CD14-positive monocyte (primary cell): ENCODE data around the gene IL4R. TPM values are rescaled to one million over a fixed set of nuclear protein-coding genes. Genes with fewer than 3 reads are reported as not detected.
A peak's percentile ranks its signal among the peaks of the same experiment; 100 is the strongest.

ENCODE experiments used
- DNase-seq, 3 donors: peaks; one replicate each; pipeline ENCODE4 v3.0.0-alpha.2; 2011 to 2022
- H2AFZ ChIP-seq: 2 replicates; pipeline ENCODE4 v1.6.0; 2012; ENCODE audit warnings: mild to moderate bottlenecking, low read depth, low read length, inconsistent platforms; ENCODE audit not compliant: insufficient read depth, poor library complexity, severe bottlenecking
- H3K27ac ChIP-seq, 2 donors: 1 replicate in 1 of 2; 2 replicates in 1 of 2; pipeline ENCODE4 v1.5.1; 2012 to 2013; ENCODE audit warnings: low read length in 2 of 2, control low read depth in 1 of 2, inconsistent platforms in 1 of 2, low read depth in 1 of 2, mild to moderate bottlenecking in 1 of 2
- H3K27me3 ChIP-seq, 2 donors: one replicate each; pipeline versions ENCODE4 v1.6.0 to v1.6.1; 2011 to 2013; ENCODE audit warnings: low read length in 2 of 2; ENCODE audit not compliant: control insufficient read depth in 2 of 2, insufficient read depth in 2 of 2
- H3K36me3 ChIP-seq, 2 donors: replicated peaks in 1 of 2; 1 replicate in 1 of 2; 2 replicates in 1 of 2; pipeline versions ENCODE4 v1.5.1 to v1.6.1; 2012 to 2013; ENCODE audit warnings: low read length in 2 of 2, control low read depth in 1 of 2, inconsistent platforms in 1 of 2, mild to moderate bottlenecking in 1 of 2; ENCODE audit not compliant: insufficient read depth in 2 of 2, control insufficient read depth in 1 of 2
- H3K4me1 ChIP-seq, 2 donors: 1 replicate in 1 of 2; 2 replicates in 1 of 2; pipeline versions ENCODE4 v1.5.1 to v1.6.1; 2012 to 2013; ENCODE audit warnings: low read length in 2 of 2, control low read depth in 1 of 2, inconsistent platforms in 1 of 2, mild to moderate bottlenecking in 1 of 2, moderate library complexity in 1 of 2; ENCODE audit not compliant: insufficient read depth in 2 of 2, control insufficient read depth in 1 of 2
- H3K4me2 ChIP-seq: replicated peaks from 2 replicates; pipeline ENCODE3; 2012; ENCODE audit warnings: low read length, moderate library complexity, mild to moderate bottlenecking; ENCODE audit not compliant: poor library complexity, severe bottlenecking; ENCODE audit errors: extremely low read depth
- H3K4me3 ChIP-seq, 3 experiments: fragments of 200-600 bp in 1 of 3; sonication (generic) in 1 of 3; replicated peaks in 1 of 3; 1 replicate in 2 of 3; 2 replicates in 1 of 3; pipeline ENCODE4 v1.5.1; 2011 to 2013; ENCODE audit warnings: low read length in 3 of 3, mild to moderate bottlenecking in 3 of 3, control low read depth in 2 of 3, low read depth in 2 of 3, inconsistent platforms in 1 of 3, moderate library complexity in 1 of 3
- H3K79me2 ChIP-seq: 2 replicates; pipeline ENCODE4 v1.6.0; 2012; ENCODE audit warnings: mild to moderate bottlenecking, control low read depth, inconsistent platforms, low read length, moderate library complexity; ENCODE audit not compliant: insufficient read depth
- H3K9ac ChIP-seq: 2 replicates; pipeline ENCODE4 v1.6.0; 2017; ENCODE audit warnings: low read length, mild to moderate bottlenecking; ENCODE audit not compliant: insufficient read depth, poor library complexity, severe bottlenecking
- H3K9me3 ChIP-seq, 2 donors: replicated peaks in 1 of 2; 1 replicate in 1 of 2; 2 replicates in 1 of 2; pipeline versions ENCODE4 v1.5.1 to v1.6.1; 2012 to 2013; ENCODE audit warnings: low read length in 2 of 2, control low read depth in 1 of 2; ENCODE audit not compliant: control insufficient read depth in 1 of 2, insufficient read depth in 1 of 2
- H4K20me1 ChIP-seq: 2 replicates; pipeline ENCODE4 v1.6.0; 2012; ENCODE audit warnings: mild to moderate bottlenecking, low read length, control low read depth, moderate library complexity; ENCODE audit not compliant: insufficient read depth
- H3K27ac Mint-ChIP-seq, 7 donors: one replicate each; pipeline ENCODE4 v1.8.0; 2020; ENCODE audit warnings: mild to moderate bottlenecking in 7 of 7, mixed read lengths in 7 of 7, moderate library complexity in 6 of 7, inconsistent platforms in 2 of 7
- H3K27me3 Mint-ChIP-seq, 3 donors: one replicate each; pipeline ENCODE4 v1.8.0; 2021 to 2022; ENCODE audit warnings: low read depth in 3 of 3, mild to moderate bottlenecking in 3 of 3, mixed read lengths in 3 of 3, moderate library complexity in 3 of 3, inconsistent platforms in 1 of 3
- H3K36me3 Mint-ChIP-seq, 2 donors: one replicate each; pipeline ENCODE4 v1.8.0; 2020; ENCODE audit warnings: mixed read lengths in 2 of 2, inconsistent platforms in 1 of 2, mild to moderate bottlenecking in 1 of 2
- H3K4me1 Mint-ChIP-seq: one replicate; pipeline ENCODE4 v1.8.0; 2020; ENCODE audit warnings: mild to moderate bottlenecking, mixed read lengths
- H3K4me3 Mint-ChIP-seq, 2 donors: one replicate each; pipeline ENCODE4 v1.8.0; 2020; ENCODE audit warnings: mild to moderate bottlenecking in 2 of 2, mixed read lengths in 2 of 2, moderate library complexity in 1 of 2
- H3K9me3 Mint-ChIP-seq, 7 donors: one replicate each; pipeline ENCODE4 v1.8.0; 2020 to 2022; ENCODE audit warnings: mixed read lengths in 7 of 7, mild to moderate bottlenecking in 6 of 7, moderate library complexity in 6 of 7, inconsistent platforms in 2 of 7
- CTCF ChIP-seq: fragments of 200-600 bp; IDR thresholded peaks from one replicate; pipeline ENCODE4 v1.8.0; 2022; ENCODE audit warnings: antibody characterized with exemption, mild to moderate bottlenecking
- WGBS: methylation state at CpG from one replicate; pipeline ENCODE4 v1.1.5; 2013; ENCODE audit warnings: missing lambda C conversion rate; ENCODE audit not compliant: insufficient coverage; 5-methylcytosine and 5-hydroxymethylcytosine counted together
- intact Hi-C, 2 donors: fragments of 100-400 bp; cut with micrococcal nuclease; formaldehyde crosslinking; loops; one replicate each; pipeline versions ENCODE4 v1.15.0 to v1.15.1; 2023
- polyA plus RNA-seq, 3 donors: library from polyadenylated mRNA; depleted of rRNA in 1 of 3; unstranded in 2 of 3; stranded (reverse) in 1 of 3; fragments of 300-500 nt in 2 of 3; fragments of >200 nt in 1 of 3; fragmentation: Illumina TruSeq in 2 of 3; gene quantifications; 1 replicate in 2 of 3; 2 replicates in 1 of 3; pipeline ENCODE4 v1.2.3, GENCODE V29; 2012 to 2021

The IL4R gene
- polyA plus RNA-seq, 3 donors = 25.1 to 80.4 (median 35.6) TPM

- no peaks in the 10 kb centered on the region for H3K79me2 ChIP-seq
- H3K9me3 ChIP-seq = no peaks in the 10 kb centered on the region
- intact Hi-C loops = no loop called here
- peaks cover 3 to 6% of the 10 kb centered on the region in 2 donors for H3K36me3 Mint-ChIP-seq
- WGBS = 100% methylated on average over 4 of the region's 5 CpGs
- H3K4me2 ChIP-seq = no peak overlapping the region
- H3K36me3 ChIP-seq = no peaks in the 10 kb centered on the region
- no peak overlapping the region for H3K4me3 Mint-ChIP-seq
- no peak overlapping the region for H3K27ac Mint-ChIP-seq
- H3K4me1 ChIP-seq = peaks cover 29 to 30% of the 10 kb centered on the region in 2 donors
- no peaks in the 10 kb centered on the region for H3K27me3 ChIP-seq
- TF ChIP-seq CTCF = no peak
- no peaks in the 10 kb centered on the region for H4K20me1 ChIP-seq
- DNase-seq = no peak
- peaks cover 0 to 3% (median 1%) of the 10 kb centered on the region in 3 donors for H3K27me3 Mint-ChIP-seq
- H3K4me1 Mint-ChIP-seq = peaks cover 30% of the 10 kb centered on the region
- H3K9me3 Mint-ChIP-seq = peaks cover 0 to 6% (median 0%) of the 10 kb centered on the region in 7 donors
- H3K27ac ChIP-seq = no peak overlapping the region
- H3K9ac ChIP-seq = no peak overlapping the region
- H3K4me3 ChIP-seq = no peak overlapping the region
- H2AFZ ChIP-seq = no peak overlapping the region
Observed at GRCh38 chr16:27291106-27291505, 22.7 kb upstream of the IL4R start.

- Mint-ChIP-seq H3K27me3 (peaks cover 0 to 3% (median 1%) of the 10 kb centered on the region in 3 donors), H3K4me3 (no peak overlapping the region), H3K9me3 (peaks cover 0 to 6% (median 0%) of the 10 kb centered on the region in 7 donors), H3K36me3 (peaks cover 3 to 6% of the 10 kb centered on the region in 2 donors), H3K4me1 (peaks cover 24% of the 10 kb centered on the region), H3K27ac (peak overlapping the region in 2 of 7 donors; percentile 10 to 37)
- no peak overlapping the region for H2AFZ ChIP-seq
- no peaks in the 10 kb centered on the region for H3K36me3 ChIP-seq
- WGBS = 95% methylated on average over 3 of the region's 4 CpGs
- H4K20me1 ChIP-seq = no peaks in the 10 kb centered on the region
- H3K27ac ChIP-seq = no peak overlapping the region
- H3K9me3 ChIP-seq = no peaks in the 10 kb centered on the region
- H3K79me2 ChIP-seq = no peaks in the 10 kb centered on the region
- H3K27me3 ChIP-seq = no peaks in the 10 kb centered on the region
- peaks cover 23% of the 10 kb centered on the region in 2 donors for H3K4me1 ChIP-seq
- no peak for DNase-seq
- H3K9ac ChIP-seq = no peak overlapping the region
- TF ChIP-seq CTCF = no peak
- no peak overlapping the region for H3K4me3 ChIP-seq
- intact Hi-C loops = no loop called here
- no peak overlapping the region for H3K4me2 ChIP-seq
Observed at GRCh38 chr16:27291722-27292240, 22.0 kb upstream of the IL4R start.
